Measurements from ENCODE around the gene APEX1.
A peak's percentile ranks its signal among the peaks of the same experiment; 100 is the strongest.

The APEX1 gene

DNA sequence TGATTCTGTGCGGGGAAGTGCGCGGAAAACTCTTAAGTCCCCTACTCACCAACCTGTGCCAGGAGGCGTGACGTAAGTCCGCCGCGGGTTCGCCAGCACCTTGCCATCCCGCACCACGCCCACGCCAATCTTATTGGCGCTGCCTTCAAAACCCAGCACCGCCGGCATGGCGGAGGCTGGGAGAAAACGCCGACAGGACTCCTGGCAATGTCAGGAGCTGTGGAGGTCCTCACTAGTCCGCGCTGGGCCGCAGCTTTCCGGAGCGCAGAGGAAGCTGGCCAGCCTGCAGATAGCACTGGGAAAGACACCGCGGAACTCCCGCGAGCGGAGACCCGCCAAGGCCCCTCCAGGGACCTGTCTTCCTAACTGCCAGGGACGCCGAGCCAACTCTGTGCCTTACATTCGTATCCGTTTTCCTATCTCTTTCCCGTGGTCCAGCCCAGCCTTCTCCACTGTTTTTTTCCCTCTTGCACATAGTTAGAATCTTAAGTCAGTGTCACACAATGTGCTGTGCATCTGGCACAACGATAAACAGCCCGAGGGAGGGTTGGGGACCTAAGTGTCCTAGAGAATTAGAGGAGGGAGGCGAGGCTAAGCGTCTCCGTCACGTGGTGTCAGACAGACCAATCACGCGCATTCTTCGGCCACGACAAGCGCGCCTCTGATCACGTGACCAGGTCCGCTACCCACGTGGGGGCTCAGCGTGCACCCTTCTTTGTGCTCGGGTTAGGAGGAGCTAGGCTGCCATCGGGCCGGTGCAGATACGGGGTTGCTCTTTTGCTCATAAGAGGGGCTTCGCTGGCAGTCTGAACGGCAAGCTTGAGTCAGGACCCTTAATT lies at the start of gene APEX1, which contains the start of gene OSGEP:
TSS of gene APEX1 (plus strand) at position 711 of the 839 bp plus-strand sequence. CDS start 420 bp downstream, outside the sequence.
TSS of gene OSGEP (minus strand) at position 297 of the 839 bp plus-strand sequence. CDS start at position 168, 129 bp downstream.
- no peak for TF ChIP-seq ZFX (IDR thresholded peaks at IDR 0.05; ENCODE audit: borderline replicate concordance)
- TF ChIP-seq, protein P1, sequence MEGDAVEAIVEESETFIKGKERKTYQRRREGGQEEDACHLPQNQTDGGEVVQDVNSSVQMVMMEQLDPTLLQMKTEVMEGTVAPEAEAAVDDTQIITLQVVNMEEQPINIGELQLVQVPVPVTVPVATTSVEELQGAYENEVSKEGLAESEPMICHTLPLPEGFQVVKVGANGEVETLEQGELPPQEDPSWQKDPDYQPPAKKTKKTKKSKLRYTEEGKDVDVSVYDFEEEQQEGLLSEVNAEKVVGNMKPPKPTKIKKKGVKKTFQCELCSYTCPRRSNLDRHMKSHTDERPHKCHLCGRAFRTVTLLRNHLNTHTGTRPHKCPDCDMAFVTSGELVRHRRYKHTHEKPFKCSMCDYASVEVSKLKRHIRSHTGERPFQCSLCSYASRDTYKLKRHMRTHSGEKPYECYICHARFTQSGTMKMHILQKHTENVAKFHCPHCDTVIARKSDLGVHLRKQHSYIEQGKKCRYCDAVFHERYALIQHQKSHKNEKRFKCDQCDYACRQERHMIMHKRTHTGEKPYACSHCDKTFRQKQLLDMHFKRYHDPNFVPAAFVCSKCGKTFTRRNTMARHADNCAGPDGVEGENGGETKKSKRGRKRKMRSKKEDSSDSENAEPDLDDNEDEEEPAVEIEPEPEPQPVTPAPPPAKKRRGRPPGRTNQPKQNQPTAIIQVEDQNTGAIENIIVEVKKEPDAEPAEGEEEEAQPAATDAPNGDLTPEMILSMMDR (IDR thresholded peaks at IDR 0.05) = no peak
- peak within 1 kb of the TSS; percentile 99 for H3K27ac ChIP-seq

GRCh38 chr14:20409226-20409625 lies 45.8 kb upstream of the APEX1 start:
- TF ChIP-seq, protein P1 (IDR thresholded peaks at IDR 0.05) = no peak
- TF ChIP-seq ZFX (IDR thresholded peaks at IDR 0.05; ENCODE audit: borderline replicate concordance) = no peak
- H3K27ac ChIP-seq = no peak overlapping the region

DNA sequence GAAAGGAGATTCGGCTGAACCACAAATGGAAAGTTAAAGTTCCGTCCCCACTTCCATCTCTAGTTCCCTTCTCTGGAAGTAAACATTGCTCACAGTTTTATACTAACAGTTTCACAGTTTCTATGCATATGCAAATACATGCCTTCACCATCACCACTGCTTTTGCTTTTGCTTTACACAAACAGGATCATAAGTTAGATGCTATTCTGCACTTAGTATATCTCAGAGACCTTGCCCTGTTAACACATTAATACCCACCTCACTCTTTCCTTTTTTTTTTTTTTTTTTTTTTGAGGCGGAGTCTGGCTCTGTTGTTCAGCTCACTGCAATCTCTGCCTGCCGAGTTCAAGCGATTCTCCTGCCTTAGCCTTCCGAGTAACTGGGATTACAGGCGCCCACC lies 42.6 kb upstream of the APEX1 start:
- no peak for TF ChIP-seq ZFX (IDR thresholded peaks at IDR 0.05; ENCODE audit: borderline replicate concordance)
- TF ChIP-seq, protein P1 (IDR thresholded peaks at IDR 0.05) = no peak
- peak overlapping the region; percentile 92 for H3K27ac ChIP-seq

DNA sequence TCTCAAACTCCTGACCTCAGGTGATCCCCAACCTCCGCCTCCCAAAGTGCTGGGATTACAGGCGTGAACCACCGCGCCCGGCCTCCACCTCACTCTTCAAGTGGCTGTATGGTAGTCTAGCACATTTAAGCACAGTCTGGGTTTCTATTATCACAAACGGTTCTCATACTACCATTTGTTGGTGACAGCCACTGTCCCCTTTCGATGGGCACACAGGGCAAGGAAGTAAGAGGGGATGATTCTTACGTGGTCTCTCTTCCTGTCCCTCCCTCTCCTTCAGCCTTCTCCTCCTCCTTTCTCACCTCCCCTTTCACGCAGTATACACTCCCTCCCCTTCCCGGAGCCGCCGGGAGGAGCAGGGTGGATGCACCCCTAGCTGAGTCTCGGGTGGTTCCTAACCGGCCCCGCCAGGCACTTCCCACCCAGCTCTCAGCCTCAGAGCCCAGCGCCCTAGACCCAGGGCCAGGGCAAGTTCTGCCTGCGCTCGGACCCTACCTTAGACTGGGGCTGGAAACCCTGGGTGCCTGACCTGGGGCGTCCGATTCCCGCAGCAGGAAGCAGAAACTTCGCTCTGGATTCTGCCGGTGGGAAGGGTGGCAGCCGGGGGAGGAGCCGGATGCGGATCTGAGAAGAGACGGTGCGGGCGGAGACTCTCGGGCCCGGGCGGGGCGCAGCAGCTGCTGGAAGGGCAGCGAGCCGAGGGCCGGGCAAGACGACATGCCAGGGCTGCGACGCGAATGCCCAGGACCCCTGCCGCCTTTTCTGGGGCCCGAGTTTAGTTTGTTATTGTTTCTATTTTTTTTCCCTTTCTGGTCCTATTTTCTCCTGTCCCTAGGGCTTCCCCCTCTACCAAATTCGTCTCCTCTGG lies 41.9 kb upstream of the APEX1 start, which contains the start of gene TEP1:
TSS of gene TEP1 (minus strand) at position 626 of the 868 bp plus-strand sequence. CDS start 5,062 bp downstream, outside the sequence.
- H3K27ac ChIP-seq = peak within 1 kb of the TSS; percentile 92
- TF ChIP-seq, protein P1 (IDR thresholded peaks at IDR 0.05) = no peak
- TF ChIP-seq ZFX (IDR thresholded peaks at IDR 0.05; ENCODE audit: borderline replicate concordance) = no peak

DNA sequence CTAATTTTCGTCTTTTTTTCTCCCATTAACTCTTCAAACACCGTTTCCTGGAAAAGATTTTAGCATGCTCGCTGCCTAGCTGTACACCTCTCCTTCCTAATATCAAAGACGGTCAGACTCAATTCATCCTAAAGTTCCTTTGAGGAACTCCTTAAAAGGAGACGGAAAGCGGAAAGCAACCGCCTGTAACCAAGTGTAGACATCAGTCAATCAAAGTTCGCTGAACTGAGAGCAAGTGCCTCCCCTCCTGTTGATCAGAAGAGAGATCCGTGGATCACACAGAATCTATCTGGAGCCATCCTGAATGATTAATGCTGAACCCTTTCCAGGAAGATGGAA lies 41.3 kb upstream of the APEX1 start:
- no peak for TF ChIP-seq ZFX (IDR thresholded peaks at IDR 0.05; ENCODE audit: borderline replicate concordance)
- TF ChIP-seq, protein P1 (IDR thresholded peaks at IDR 0.05) = no peak
- H3K27ac ChIP-seq = peak overlapping the region; percentile 92

DNA sequence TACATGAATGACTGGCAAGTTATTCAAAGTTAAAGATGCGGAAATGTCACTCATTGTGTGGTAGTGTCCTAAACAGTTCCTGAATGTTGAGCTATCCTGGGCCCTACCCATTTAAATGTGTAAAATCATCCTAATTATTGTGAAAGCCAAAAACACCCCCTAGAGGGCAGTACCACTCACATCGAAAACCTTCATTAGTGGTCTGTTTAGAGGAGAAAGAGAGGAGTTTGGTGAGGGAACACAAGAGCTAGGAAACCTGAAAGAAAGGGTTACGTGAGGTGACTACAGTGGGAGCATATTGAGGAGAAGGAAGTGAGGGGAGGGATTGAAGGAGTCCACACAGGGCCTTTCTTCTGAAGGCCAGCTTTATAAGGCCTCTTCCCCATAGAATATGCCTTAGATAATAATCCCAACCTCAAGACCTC lies 39.2 kb upstream of the APEX1 start:
- H3K27ac ChIP-seq = peak overlapping the region; percentile 70; the same call in 1 of the 2 replicates
- TF ChIP-seq, protein P1 (IDR thresholded peaks at IDR 0.05) = peak; percentile 80
- TF ChIP-seq ZFX (IDR thresholded peaks at IDR 0.05; ENCODE audit: borderline replicate concordance) = no peak

All from 22Rv1 (cell line).